Left lung (tissue), 10 donors: ENCODE measurements around the gene ATAD2B. TPM values are rescaled to one million over a fixed set of nuclear protein-coding genes. Genes with fewer than 3 reads are reported as not detected.

ENCODE experiments used
- ATAC-seq: fragments of 200-7000 bp; cut with Tn5 transposase; one replicate; pipeline ENCODE4 v1.9.1; 2020; ENCODE audit warnings: moderate library complexity
- DNase-seq, 4 donors: peaks; one replicate each; pipeline ENCODE4 v3.0.0-alpha.2; 2013 to 2020
- H3K27ac ChIP-seq, 2 donors: fragments of 200-600 bp; sonication (generic) in 1 of 2; one replicate each; pipeline versions ENCODE4 v1.5.0 to v1.8.0; 2020 to 2021
- H3K27me3 ChIP-seq, 2 donors: fragments of 200-600 bp; sonication (generic) in 1 of 2; one replicate each; pipeline versions ENCODE4 v1.5.0 to v1.8.0; 2020 to 2021
- H3K36me3 ChIP-seq, 2 donors: fragments of 200-600 bp; sonication (generic) in 1 of 2; one replicate each; pipeline versions ENCODE4 v1.5.0 to v1.8.0; 2020 to 2021
- H3K4me1 ChIP-seq, 2 donors: fragments of 200-600 bp; one replicate each; pipeline ENCODE4 v1.8.0; 2021
- H3K4me3 ChIP-seq, 2 donors: fragments of 200-600 bp; sonication (generic) in 1 of 2; one replicate each; pipeline versions ENCODE4 v1.5.0 to v1.8.0; 2020 to 2021; ENCODE audit warnings: mild to moderate bottlenecking in 1 of 2
- H3K9me3 ChIP-seq, 2 donors: fragments of 200-600 bp; sonication (generic) in 1 of 2; one replicate each; pipeline versions ENCODE4 v1.5.0 to v1.8.0; 2020 to 2021
- intact Hi-C, 2 donors: fragments of 100-400 bp; cut with DNase I; formaldehyde crosslinking; loops; one replicate each; pipeline versions ENCODE4 v1.11.2 to v1.14.2; 2022
- polyA plus RNA-seq, 6 donors: library from polyadenylated mRNA; unstranded; fragments of 120-200 nt; gene quantifications; one replicate each; pipeline ENCODE4 v1.2.1, GENCODE V29; 2013; ENCODE audit not compliant: insufficient read length in 6 of 6
- total RNA-seq, 2 donors: library from RNA; stranded (reverse); fragmentation: NEBNext Ultra II Directional; extraction: Animal tissue kit (Norgen Biotek cat#: 25700); gene quantifications; one replicate each; pipeline ENCODE4 v1.2.1, GENCODE V29; 2021
- TF ChIP-seq, protein P1 (sequence below), 2 donors: fragments of 200-600 bp; sonication (generic) in 1 of 2; IDR thresholded peaks; one replicate each; pipeline versions ENCODE4 v1.5.0 to v1.8.0; 2021; ENCODE audit warnings: antibody characterized with exemption in 2 of 2
- donor health status: DM: no; HTN: yes; CAD: no.
- donor health status: DM: no; HTN: no; CAD: no.

Gene ATAD2B
- total and polyA plus RNA-seq, 8 donors: 20.1 to 27.4 (median 24.6) TPM

DNA sequence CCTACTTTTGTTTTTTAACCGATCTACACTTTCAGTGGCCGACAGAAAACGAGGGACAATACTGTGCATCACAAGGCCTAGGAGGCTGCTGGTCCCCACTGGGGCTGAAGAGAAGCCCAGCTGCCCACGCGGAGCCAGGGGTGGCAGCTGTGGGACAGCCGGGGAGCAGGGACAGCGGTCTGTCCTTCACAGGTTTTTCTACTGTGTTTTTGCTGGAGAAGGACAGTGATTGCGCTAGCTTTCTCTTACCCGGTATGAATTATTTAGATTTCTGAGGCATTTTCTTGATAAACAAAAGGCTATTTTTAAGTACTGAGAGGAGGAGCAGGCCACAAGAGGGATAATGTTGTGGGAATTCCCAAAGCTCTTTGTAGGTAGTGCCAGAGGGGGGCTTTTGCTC lies 219.8 kb downstream of the ATAD2B start:
- no peak overlapping the region for H3K4me3 ChIP-seq
- TF ChIP-seq, protein P1, sequence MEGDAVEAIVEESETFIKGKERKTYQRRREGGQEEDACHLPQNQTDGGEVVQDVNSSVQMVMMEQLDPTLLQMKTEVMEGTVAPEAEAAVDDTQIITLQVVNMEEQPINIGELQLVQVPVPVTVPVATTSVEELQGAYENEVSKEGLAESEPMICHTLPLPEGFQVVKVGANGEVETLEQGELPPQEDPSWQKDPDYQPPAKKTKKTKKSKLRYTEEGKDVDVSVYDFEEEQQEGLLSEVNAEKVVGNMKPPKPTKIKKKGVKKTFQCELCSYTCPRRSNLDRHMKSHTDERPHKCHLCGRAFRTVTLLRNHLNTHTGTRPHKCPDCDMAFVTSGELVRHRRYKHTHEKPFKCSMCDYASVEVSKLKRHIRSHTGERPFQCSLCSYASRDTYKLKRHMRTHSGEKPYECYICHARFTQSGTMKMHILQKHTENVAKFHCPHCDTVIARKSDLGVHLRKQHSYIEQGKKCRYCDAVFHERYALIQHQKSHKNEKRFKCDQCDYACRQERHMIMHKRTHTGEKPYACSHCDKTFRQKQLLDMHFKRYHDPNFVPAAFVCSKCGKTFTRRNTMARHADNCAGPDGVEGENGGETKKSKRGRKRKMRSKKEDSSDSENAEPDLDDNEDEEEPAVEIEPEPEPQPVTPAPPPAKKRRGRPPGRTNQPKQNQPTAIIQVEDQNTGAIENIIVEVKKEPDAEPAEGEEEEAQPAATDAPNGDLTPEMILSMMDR (IDR thresholded peaks at IDR 0.05): no peak
- H3K27me3 ChIP-seq: no peaks in the 10 kb centered on the region
- DNase-seq (no peak), ATAC-seq (no peak)
- H3K27ac ChIP-seq: no peak overlapping the region
- no peaks in the 10 kb centered on the region for H3K4me1 ChIP-seq
- no peaks in the 10 kb centered on the region for H3K9me3 ChIP-seq
- peaks cover 0 to 45% of the 10 kb centered on the region in 2 donors for H3K36me3 ChIP-seq
- intact Hi-C loops: no loop called here

DNA sequence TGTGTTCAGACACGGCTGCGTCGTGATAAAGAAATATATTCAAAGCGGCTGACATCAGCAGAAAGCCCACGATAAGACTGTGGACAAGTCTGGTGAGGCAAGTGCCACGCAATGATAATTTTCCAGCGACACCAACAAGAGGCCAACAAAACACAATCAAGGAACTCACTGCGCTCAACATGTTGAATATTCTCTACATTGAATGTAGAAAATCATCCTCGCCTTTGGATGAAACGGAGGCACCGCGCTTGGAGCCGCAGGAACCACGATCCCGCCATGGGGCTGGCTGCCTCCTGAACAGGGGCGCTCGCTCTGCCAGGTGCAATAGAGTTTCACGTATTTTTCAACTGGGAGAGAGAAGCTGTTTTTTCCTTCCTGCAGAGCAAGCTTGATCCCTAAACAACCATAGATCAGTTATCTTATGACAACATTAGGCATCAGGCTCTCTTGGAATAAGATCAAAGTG lies 220.3 kb downstream of the ATAD2B start:
- TF ChIP-seq, protein P1 (IDR thresholded peaks at IDR 0.05): no peak
- Histone ChIP-seq H3K9me3 (no peaks in the 10 kb centered on the region), H3K36me3 (peaks cover 0 to 45% of the 10 kb centered on the region in 2 donors), H3K4me3 (no peak overlapping the region), H3K27ac (no peak overlapping the region), H3K27me3 (no peaks in the 10 kb centered on the region), H3K4me1 (no peaks in the 10 kb centered on the region)
- ATAC-seq (no peak), DNase-seq (peak in 1 of 4 donors; percentile 58)
- intact Hi-C loops: no loop called here

DNA sequence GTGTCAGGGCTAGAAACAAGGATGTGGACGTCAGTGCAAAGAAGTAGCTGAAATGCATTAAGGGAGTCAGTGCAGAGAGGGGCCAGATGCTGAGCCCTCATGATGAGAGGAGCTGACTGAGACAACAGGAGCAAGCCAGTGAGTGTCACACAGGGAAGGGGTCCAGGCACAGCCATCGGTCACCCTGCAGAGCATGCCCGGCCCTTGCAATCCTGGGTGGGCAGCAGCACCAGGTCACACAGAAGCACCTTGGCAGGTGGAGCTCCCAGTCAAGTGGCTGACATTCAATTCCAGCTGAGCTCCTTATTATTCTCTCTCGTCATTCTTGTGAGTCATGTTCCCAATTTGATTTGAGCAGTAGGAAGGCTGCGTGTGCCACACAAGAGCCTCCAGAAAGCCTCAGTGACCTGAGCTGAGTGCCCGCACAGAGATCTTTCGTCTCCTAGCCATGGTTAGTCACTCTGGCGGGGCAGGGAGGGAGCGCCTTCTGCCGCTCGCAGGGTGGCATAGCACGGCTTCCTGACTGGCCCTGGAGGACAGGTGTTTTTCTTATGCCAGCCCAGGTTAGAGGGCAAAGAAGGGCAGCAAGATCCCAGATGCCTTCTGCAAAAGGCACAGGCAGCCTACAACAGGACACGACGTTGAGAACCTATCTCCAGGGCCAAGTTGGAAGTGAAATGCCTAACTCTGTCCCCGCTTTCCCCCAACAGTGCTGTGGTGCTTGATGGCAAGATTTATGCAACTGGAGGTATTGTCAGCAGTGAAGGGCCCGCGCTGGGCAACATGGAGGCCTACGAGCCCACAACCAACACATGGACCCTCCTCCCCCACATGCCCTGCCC lies 220.9 kb downstream of the ATAD2B start:
- Histone ChIP-seq H3K27ac (no peak overlapping the region), H3K27me3 (no peaks in the 10 kb centered on the region), H3K4me3 (no peak overlapping the region), H3K9me3 (no peaks in the 10 kb centered on the region), H3K36me3 (peaks cover 0 to 45% of the 10 kb centered on the region in 2 donors), H3K4me1 (no peaks in the 10 kb centered on the region)
- no peak for ATAC-seq
- peak in 1 of 4 donors; percentile 57 for DNase-seq
- intact Hi-C loops: no loop called here
- TF ChIP-seq, protein P1 (IDR thresholded peaks at IDR 0.05): no peak

DNA sequence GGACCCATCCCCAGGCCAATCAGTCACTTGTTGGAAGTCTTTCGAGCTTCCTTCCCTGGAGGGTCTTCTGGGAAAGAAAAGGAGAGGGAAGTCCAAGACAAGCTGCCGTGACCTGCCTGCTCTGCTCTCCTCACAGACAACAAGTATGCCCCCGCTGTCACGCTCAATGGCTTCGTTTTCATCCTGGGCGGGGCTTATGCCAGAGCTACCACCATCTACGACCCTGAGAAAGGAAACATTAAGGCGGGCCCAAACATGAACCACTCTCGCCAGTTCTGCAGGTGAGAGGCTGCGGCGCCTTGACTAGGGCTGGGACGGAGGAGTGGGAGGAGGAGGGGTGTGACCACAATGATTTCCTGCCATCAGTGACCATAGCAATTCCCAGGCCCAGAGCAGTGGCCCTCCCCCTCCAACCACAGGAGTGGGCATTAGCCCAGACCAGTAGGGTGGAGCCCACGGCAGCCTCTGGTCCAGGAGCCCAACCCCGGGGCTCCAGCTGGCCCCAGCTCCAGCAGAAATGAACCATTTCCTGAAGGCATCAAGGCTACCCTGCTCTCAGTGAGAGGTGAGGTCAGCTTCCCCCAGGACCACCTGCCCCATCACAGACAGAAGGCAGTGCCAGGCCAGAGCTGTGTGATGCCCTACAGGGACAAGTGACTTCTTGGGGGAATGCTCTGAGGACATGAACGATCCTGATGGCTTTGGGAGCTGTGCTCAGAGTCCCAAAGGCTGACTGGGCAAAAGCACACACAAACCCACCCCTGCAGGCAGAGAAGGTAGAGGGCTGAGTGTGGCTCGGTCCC lies 223.1 kb downstream of the ATAD2B start:
- no peak overlapping the region for H3K4me3 ChIP-seq
- TF ChIP-seq, protein P1 (IDR thresholded peaks at IDR 0.05): no peak
- H3K9me3 ChIP-seq: no peaks in the 10 kb centered on the region
- no peaks in the 10 kb centered on the region for H3K27me3 ChIP-seq
- H3K4me1 ChIP-seq: no peaks in the 10 kb centered on the region
- intact Hi-C loops: no loop called here
- peaks cover 0 to 37% of the 10 kb centered on the region in 2 donors for H3K36me3 ChIP-seq
- no peak overlapping the region for H3K27ac ChIP-seq
- no peak for DNase-seq
- no peak for ATAC-seq
